ENCODE data around the gene MIS12.

Gene MIS12

DNA sequence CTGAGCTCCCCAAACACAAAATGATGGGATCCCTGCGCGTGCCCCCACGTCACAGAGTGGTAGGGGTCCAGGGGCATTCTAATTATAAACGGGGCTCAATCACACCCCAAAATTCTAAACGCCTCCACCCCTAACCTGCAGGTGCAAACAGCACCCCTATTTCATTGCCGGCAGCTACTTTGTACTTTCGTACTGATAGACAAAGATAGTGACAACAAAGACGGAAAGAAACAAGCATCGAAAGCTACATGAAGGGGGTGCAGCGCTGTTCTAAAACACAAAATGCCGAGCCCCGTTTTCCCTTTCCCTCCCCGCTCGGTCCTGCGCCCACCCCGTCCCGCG, 13.9 kb downstream of the MIS12 start:
- no peak for DNase-seq (ENCODE audit: low read depth in 2 of 2)

GRCh38 chr17:5500589-5501391, 14.4 kb downstream of the MIS12 start:
- DNase-seq (ENCODE audit: low read depth in 2 of 2) = peak; percentile 59 to 67

DNA sequence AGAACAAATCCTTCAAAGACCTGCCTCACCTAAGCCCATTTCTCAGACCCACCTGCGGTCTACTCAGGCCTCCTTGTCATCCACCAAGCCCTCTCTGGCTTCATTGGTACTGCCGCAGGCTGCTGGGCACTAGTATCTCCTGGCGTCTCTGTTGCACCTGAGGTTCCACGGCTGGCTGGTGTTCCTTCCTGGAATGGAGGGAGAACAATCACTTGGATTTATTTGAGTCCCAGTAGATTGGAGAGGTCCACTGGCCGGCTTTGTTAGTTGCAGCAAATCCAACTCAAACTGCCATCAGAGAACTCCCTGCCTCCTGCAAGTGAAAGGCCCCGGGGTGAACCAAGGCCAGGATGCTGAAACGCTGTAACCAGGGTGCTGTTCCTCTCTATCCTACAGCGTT, 15.3 kb downstream of the MIS12 start:
- no peak for DNase-seq (ENCODE audit: low read depth in 2 of 2)

DNA sequence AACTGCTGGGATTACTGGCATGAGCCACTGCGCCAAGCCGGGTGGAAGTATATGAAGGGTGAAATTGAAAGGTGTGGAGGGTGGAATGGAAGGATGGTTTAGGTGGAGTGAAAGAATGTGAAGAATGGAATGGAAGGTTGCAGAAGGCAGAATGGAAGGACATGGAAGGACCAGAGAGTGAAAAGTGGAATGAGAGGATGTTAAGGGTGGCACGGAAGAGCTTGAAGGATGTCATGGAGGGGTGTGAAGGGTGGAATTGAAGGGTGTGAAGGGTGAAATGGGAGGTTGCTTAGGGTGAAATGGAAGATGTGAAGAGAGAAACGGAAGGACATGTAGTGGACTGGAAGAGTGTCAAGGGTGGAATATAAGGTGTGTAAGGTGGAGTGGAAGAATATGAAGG, 16.2 kb downstream of the MIS12 start:
- DNase-seq (ENCODE audit: low read depth in 2 of 2) = no peak

- DNase-seq (ENCODE audit: low read depth in 2 of 2) = no peak
These were observed 19.9 kb downstream of the MIS12 start for GRCh38 chr17:5506307-5506706.

DNA sequence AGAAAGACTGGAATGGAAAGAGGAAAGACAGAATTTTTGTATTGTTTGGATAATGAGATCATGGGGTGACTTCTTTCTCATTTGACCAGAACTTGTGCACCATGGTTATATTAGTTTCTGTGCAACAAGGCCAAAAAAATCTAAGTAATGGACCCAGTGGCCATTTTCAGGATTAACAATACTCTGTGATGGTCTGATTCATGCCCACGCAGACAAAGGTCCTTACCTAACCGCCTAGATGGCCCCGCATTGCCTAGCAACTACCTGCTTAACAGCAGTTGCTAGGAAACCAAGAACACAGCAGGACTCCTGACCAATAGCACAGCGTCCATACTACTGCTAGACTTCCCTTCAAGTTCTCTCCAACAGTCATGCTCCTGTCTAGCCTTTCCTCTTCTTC, 22.4 kb downstream of the MIS12 start:
- no peak for DNase-seq (ENCODE audit: low read depth in 2 of 2)

GRCh38 chr17:5509482-5509881, 23.1 kb downstream of the MIS12 start:
- no peak for DNase-seq (ENCODE audit: low read depth in 2 of 2)

DNA sequence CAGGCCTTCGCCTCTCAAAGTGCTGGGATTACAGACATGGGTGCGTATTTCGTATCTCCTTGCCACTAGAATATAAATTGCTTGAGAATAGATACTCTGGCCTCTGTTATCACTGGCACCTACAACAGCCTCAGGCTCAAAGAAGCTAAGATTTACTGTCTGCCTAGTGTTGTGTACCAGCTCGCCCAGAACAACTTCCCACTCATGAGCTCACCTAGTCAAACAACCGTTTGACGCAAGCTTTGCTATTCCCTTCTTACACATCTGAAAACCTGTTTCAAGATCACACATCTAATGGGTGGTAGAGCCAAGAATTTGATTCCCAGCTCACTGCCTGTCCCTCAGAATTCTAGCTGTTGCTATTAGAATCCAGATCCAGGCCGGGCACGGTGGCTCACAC, 24.4 kb downstream of the MIS12 start:
- no peak for DNase-seq (ENCODE audit: low read depth in 2 of 2)

DNA sequence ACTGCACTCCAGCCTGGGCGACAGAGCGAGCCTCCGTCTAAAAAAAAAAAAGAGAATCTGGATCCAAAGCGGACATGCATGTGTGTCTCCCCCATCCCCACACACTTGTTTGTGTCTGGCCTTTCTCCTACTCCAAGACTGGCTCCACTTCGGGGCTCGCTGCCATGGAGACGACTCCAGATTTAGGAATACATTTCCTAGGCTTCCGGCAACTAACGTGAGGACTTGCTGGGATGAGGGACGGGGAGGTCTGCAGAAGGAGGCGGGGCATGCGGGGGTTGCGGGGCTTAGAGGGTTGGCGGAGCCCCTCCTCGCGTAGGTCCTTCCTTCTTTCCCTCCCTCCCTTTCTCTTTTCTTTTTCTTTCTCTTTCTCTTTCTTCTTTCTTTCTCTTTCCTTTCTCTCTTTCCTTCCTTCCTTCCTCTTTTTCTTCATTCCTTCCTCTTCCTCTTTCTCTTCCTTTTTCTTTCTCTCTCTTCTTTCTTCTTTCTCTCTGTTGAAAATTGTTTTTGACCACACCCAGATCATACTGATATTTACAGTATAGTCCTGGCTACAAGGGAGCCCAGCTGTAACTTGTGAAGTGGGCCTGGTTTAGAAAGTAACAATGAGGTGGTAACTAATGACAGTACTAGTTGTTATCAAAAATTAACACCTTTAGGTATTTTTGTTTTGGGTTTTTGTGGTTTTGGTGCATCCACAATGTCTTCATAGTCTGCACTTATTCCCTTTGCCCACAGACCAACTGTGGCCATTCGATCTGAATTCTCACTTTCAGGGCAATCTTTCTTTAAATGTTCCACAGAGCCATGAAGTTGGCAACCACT, 25.2 kb downstream of the MIS12 start:
- DNase-seq (ENCODE audit: low read depth in 2 of 2) = no peak

DNA sequence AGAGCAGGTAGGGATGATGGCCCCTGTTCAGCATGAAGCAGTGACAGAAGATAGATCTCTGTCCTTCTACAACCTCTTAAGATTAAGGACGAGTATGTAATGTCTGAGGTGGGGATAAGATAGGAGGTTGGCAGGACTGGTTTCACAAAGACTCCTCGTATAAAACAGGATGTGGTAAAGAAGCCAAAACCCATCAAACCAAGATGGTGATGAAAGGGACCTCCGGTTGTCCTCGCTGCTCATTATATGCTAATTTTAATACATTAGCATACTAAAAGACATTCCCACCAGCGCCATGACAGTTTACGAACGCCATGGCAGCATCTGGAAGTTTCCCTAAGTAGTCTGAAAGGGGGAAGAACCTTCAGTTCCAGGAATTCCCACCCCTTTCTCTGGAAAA, 27.3 kb downstream of the MIS12 start:
- DNase-seq (ENCODE audit: low read depth in 2 of 2) = no peak

DNA sequence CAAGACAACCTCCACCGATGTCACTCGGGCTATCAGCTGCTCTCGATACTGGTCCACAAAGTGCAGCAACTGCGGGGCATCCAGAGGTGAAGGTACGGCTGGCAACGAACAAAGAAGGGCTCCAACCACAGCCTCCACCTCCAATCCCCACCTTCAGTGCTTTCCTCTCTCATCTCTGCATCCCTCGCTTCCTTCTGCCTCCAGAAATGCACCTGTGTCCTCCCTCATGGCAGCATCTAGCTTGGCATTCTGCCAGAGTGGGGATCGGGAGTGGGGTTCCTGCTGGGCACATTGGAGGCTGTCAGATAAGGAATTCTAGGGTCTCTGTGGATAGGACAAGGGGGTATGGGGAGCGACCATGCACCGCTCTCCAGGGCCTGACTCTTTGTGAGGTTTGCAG, 28.6 kb downstream of the MIS12 start:
- no peak for DNase-seq (ENCODE audit: low read depth in 2 of 2)

- DNase-seq (ENCODE audit: low read depth in 2 of 2) = no peak
These were observed 29.9 kb downstream of the MIS12 start for GRCh38 chr17:5516060-5516792.

- no peak for DNase-seq (ENCODE audit: low read depth in 2 of 2)
These were observed 36.1 kb downstream of the MIS12 start for GRCh38 chr17:5522476-5522875.

GRCh38 chr17:5523249-5523648, 36.9 kb downstream of the MIS12 start:
- no peak for DNase-seq (ENCODE audit: low read depth in 2 of 2)

- DNase-seq (ENCODE audit: low read depth in 2 of 2) = peak; percentile 65 to 71
These were observed 40.6 kb downstream of the MIS12 start for GRCh38 chr17:5526821-5527598.

DNA sequence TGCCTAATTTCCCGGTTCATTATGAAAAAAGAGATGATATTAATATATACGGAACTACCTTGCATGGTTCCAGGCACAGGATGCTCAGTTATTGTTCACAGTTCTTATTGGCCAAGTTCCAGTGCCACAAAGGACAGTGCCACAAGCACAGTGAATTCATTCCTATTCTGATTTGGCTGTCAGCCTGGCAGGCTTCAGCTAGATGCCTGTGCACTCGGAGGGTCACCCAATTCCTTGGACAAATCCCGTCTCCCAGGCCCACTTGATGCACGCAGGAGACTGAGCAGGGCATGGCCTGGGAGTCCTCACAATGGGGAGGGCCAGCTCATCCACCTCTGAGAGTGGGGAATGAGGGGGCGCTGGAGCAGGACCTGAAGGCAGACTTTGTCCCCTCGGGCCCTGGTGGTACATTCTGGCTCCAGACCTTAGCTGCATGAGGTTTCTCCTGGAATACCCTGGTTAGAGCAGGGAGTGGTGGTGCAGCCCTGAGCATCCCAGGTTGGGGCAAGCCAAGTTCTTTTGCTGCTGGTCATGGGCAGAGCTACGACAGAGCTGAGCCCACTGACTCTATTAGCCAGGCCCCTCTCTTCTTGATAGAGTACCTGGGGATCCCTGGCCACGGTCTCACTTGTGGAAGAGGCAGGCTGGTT, 41.4 kb downstream of the MIS12 start:
- DNase-seq (ENCODE audit: low read depth in 2 of 2) = no peak

GRCh38 chr17:5530265-5531084, 44.1 kb downstream of the MIS12 start:
- DNase-seq (ENCODE audit: low read depth in 2 of 2) = no peak

DNA sequence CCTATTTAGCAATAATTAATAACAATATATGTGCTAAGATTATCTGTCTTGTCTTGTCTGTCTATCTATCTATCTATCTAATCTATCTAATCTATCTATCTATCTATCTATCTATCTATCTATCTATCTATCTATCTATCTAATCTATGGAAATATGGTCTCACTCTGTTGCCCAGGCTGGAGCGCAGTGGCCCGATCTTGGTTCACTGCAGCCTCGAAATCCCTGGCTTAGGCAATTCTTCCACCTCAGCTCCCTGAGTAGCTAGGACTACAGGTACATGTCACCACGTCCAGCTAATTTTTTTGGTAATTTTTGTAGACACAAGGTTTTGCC, 44.7 kb downstream of the MIS12 start:
- no peak for DNase-seq (ENCODE audit: low read depth in 2 of 2)

DNA sequence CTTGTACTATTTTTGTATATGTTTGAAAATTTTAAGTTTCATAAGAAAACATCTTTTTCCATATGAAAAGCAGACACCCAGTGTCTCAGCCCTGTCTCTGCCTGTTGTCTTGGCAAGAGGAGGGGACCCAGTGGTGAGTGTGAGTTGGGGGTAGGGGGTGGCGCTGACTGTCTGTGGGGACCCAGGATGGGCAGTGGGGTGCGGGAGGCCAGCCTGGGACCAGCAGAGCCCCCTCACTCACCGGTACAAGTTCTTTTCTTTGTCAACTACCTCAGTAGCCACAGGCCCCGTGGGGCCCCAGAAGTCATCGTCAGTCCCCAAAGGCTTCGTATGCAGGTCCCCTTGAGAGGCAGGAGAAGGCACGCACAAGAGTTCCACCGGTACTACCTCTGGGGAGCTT, 46.2 kb downstream of the MIS12 start:
- no peak for DNase-seq (ENCODE audit: low read depth in 2 of 2)

GRCh38 chr17:5533486-5534315, 47.3 kb downstream of the MIS12 start:
- no peak for DNase-seq (ENCODE audit: low read depth in 2 of 2)

All from stimulated activated CD4-positive, alpha-beta T cell treated with anti-CD3 and anti-CD28 coated beads, Interleukin-15, amount 100 ng/mL, for 48 hours (primary cell).